K562 (cell line): ENCODE measurements around the gene EFCAB10. TPM values are rescaled to one million over a fixed set of nuclear protein-coding genes. Genes with fewer than 3 reads are reported as not detected.
"Not testable (repeated sequence)": the region's sequence is repeated elsewhere in the genome, so short reads cannot be mapped to it uniquely, and the experiment has no call there.

Experiments used
- ATAC-seq: fragments of 200-7000 bp; cut with Tn5 transposase; 3 replicates; pipeline ENCODE4 v1.9.1; 2020; ENCODE audit warnings: moderate library complexity
- BruUV-seq: library from RNA; stranded (reverse); fragments of 400-500 nt; replicated peaks from 2 replicates; lab custom pipeline; 2021; lab: Mats Ljungman, UMichigan
- CTCF ChIA-PET: fragments of 300-600 bp; formaldehyde crosslinking; extraction: SDS; loops from one replicate; lab custom pipeline; 2021; ENCODE audit warnings: low intra/inter-chr PET ratio; lab: Yijun Ruan, JAX
- POLR2A ChIA-PET: fragments of 300-600, 350-650 bp; sonication (Branson Sonifier 250); formaldehyde crosslinking; extraction: SDS; loops from one replicate; lab custom pipeline; 2021; ENCODE audit warnings: antibody characterized with exemption, inconsistent platforms; lab: Yijun Ruan, JAX
- DNase-seq, 4 experiments: peaks; one replicate each; pipeline versions ENCODE4 v3.0.0 to v3.0.0-alpha.2; 2011 to 2018; ENCODE audit warnings: low spot score in 3 of 4, mixed read lengths in 3 of 4; ENCODE audit errors: extremely low read depth in 1 of 4
- FAIRE-seq: peaks from 2 replicates; lab custom pipeline; 2011; peaks lifted over from hg19 to GRCh38; lab: Jason Lieb, UNC
- H2AFZ ChIP-seq: 2 replicates; pipeline ENCODE4 v1.6.0; 2011; ENCODE audit warnings: low read depth, low read length, control low read depth, inconsistent platforms
- H3K27ac ChIP-seq: fragments of 200-600 bp; 3 replicates; pipeline ENCODE4 v1.8.0; 2011; ENCODE audit warnings: low read depth, mild to moderate bottlenecking, control low read depth, inconsistent platforms, low read length, moderate library complexity, mixed read lengths; ENCODE audit errors: extremely low read depth
- H3K27me3 ChIP-seq, 2 experiments: fragments of 300-600 bp in 1 of 2; 2 replicates in 1 of 2; 3 replicates in 1 of 2; pipeline versions ENCODE4 v1.6.0 to v1.8.0; 2011; ENCODE audit warnings: inconsistent platforms in 2 of 2, low read length in 2 of 2, mild to moderate bottlenecking in 1 of 2, mixed read lengths in 1 of 2, moderate library complexity in 1 of 2; ENCODE audit not compliant: control insufficient read depth in 2 of 2, insufficient read depth in 2 of 2
- H3K36me3 ChIP-seq: fragments of 300-600 bp; 3 replicates; pipeline ENCODE4 v1.8.0; 2011; ENCODE audit warnings: mild to moderate bottlenecking, low read length, inconsistent platforms; ENCODE audit not compliant: control insufficient read depth, insufficient read depth
- H3K4me1 ChIP-seq, 2 experiments: fragments of 200-600 bp in 1 of 2; replicated peaks in 1 of 2; 2 replicates in 1 of 2; 3 replicates in 1 of 2; pipeline versions ENCODE4 v1.5.1 to v1.8.0; 2011; ENCODE audit warnings: inconsistent platforms in 2 of 2, low read length in 2 of 2, mild to moderate bottlenecking in 1 of 2, mixed read lengths in 1 of 2, moderate library complexity in 1 of 2; ENCODE audit not compliant: control insufficient read depth in 2 of 2, insufficient read depth in 2 of 2
- H3K4me2 ChIP-seq: 2 replicates; pipeline ENCODE4 v1.6.1; 2011; ENCODE audit warnings: low read length, control low read depth, inconsistent platforms, mixed read lengths; ENCODE audit not compliant: insufficient read depth
- H3K4me3 ChIP-seq: fragments of 200-600 bp; sonication (generic), shearing (Covaris generic); 2 replicates; pipeline ENCODE4 v1.5.1; 2016; ENCODE audit warnings: control low read depth, inconsistent platforms
- H3K79me2 ChIP-seq: fragments of 200-600 bp; 3 replicates; pipeline ENCODE4 v1.8.0; 2011; ENCODE audit warnings: low read length, inconsistent platforms; ENCODE audit not compliant: control insufficient read depth, insufficient read depth
- H3K9ac ChIP-seq, 2 experiments: 2 replicates each; pipeline versions ENCODE4 v1.6.0 to v1.6.1; 2011; ENCODE audit warnings: low read depth in 2 of 2, low read length in 2 of 2, control low read depth in 1 of 2, inconsistent platforms in 1 of 2, mild to moderate bottlenecking in 1 of 2, mixed read lengths in 1 of 2; ENCODE audit not compliant: insufficient read depth in 1 of 2
- H3K9me1 ChIP-seq: one replicate; pipeline ENCODE4 v1.6.0; 2011; ENCODE audit warnings: inconsistent platforms, mild to moderate bottlenecking, low read length, moderate library complexity; ENCODE audit not compliant: control insufficient read depth, insufficient read depth
- H3K9me3 ChIP-seq: replicated peaks from 2 replicates; pipeline ENCODE4 v1.5.1; 2011; ENCODE audit warnings: low read depth, low read length, inconsistent platforms; ENCODE audit not compliant: control insufficient read depth, insufficient read depth
- H4K20me1 ChIP-seq: replicated peaks from 2 replicates; pipeline ENCODE4 v1.6.1; 2011; ENCODE audit warnings: low read length, inconsistent platforms, mixed read lengths; ENCODE audit not compliant: control insufficient read depth, insufficient read depth
- KDM1A ChIP-seq, 2 experiments: fragments of 450-650 bp; IDR thresholded peaks; 2 replicates each; pipeline ENCODE4 v1.6.1; 2016; ENCODE audit warnings: mild to moderate bottlenecking in 2 of 2
- NRF1 ChIP-seq, 2 experiments: fragments of 450-650 bp; IDR thresholded peaks in 1 of 2; conservative IDR thresholded peaks in 1 of 2; 2 replicates each; pipeline ENCODE4 v1.6.1; 2014; ENCODE audit warnings: mild to moderate bottlenecking in 2 of 2
- ZNF124 ChIP-seq: sonication (generic); formaldehyde crosslinking; IDR thresholded peaks from 2 replicates; pipeline ENCODE4 v1.8.1; 2022; ENCODE audit warnings: missing genetic modification reagents
- ZNF146 ChIP-seq: IDR thresholded peaks from one replicate; pipeline ENCODE4 v1.6.1; 2018; ENCODE audit warnings: missing compliant biosample characterization; ENCODE audit not compliant: unreplicated experiment
- WGBS: fragments of 100-300 bp; shearing (Covaris generic); methylation state at CpG from one replicate; pipeline ENCODE4 v1.1.6; 2016; ENCODE audit warnings: low coverage, mixed read lengths; ENCODE audit not compliant: insufficient coverage; ENCODE audit errors: missing lambda C conversion rate; 5-methylcytosine and 5-hydroxymethylcytosine counted together
- in situ Hi-C: fragments of 300-500 bp; cut with MboI; formaldehyde crosslinking; loops from 4 replicates; pipeline ENCODE4 v1.15.0; 2018; ENCODE audit warnings: inconsistent platforms, mixed read lengths
- intact Hi-C: fragments of 100-400 bp; cut with micrococcal nuclease; formaldehyde crosslinking; loops from 2 replicates; pipeline ENCODE4 v1.14.2; 2022
- polyA plus RNA-seq, 8 experiments: library from polyadenylated mRNA; depleted of rRNA in 4 of 8; stranded (reverse) in 5 of 8; unstranded in 3 of 8; fragments of >200 nt; fragmentation: Nextera tagmentation in 2 of 8; fragmentation: Illumina TruSeq in 1 of 8; extraction: Ambion mirVana in 2 of 8; extraction: Trizol in 1 of 8; gene quantifications; 2 replicates each; pipeline versions ENCODE4 v1.2.1 to v1.2.3, GENCODE V29; 2011 to 2014; ENCODE audit warnings: inconsistent platforms in 1 of 8, missing spikeins in 1 of 8
- total RNA-seq, 7 experiments: library from RNA; depleted of rRNA in 6 of 7; stranded (reverse); fragments of >200 nt in 6 of 7; fragmentation: Illumina TruSeq in 2 of 7; extraction: Trizol in 2 of 7; gene quantifications; 2 replicates each; pipeline versions ENCODE4 v1.2.1 to v1.2.3, GENCODE V29; 2011 to 2021; ENCODE audit warnings: low replicate concordance in 1 of 7
- TF ChIP-seq, protein P1 (sequence below): sonication (generic); formaldehyde crosslinking; IDR thresholded peaks from 2 replicates; pipeline ENCODE4 v1.8.0; 2022; ENCODE audit warnings: missing genetic modification reagents, mild to moderate bottlenecking, moderate library complexity, borderline replicate concordance

Gene EFCAB10
- total and polyA plus RNA-seq, 9 of the 15 experiments (the other 6 are each of a cell fraction or from before 2014, with no cell fraction given) = 5.0 to 21.4 (median 16.8) TPM

DNA sequence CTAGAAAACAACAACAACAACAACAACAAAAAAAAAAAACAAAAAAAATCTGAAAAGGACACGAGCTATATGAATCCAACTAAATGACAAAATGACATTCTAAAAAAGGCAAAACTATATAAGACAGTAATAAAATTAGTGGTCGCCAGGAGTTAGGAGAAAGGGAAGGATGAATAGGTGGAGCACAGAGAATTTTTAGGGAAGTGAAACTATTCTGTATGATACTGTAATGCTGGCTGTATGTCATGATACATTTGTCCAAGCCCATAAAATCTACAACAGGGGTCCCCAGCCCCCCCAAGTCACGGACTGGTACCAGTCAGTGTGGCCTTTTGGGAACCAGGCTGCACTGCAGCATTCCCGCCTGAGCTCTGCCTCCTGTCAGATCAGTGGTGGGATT is 56.5 kb downstream of the EFCAB10 start (continued):
- TF ChIP-seq ZNF146 (CRISPR knock-in tag) = no peak
- no peak for TF ChIP-seq NRF1 (conservative IDR thresholded peaks at IDR 0.05 in 1 of 2, IDR thresholded peaks at IDR 0.05 in 1 of 2)
- no peak for TF ChIP-seq ZNF124 (CRISPR knock-in tag)
- TF ChIP-seq, protein P1, sequence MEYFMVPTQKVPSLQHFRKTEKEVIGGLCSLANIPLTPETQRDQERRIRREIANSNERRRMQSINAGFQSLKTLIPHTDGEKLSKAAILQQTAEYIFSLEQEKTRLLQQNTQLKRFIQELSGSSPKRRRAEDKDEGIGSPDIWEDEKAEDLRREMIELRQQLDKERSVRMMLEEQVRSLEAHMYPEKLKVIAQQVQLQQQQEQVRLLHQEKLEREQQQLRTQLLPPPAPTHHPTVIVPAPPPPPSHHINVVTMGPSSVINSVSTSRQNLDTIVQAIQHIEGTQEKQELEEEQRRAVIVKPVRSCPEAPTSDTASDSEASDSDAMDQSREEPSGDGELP (CRISPR knock-in tag) = no peak

DNA sequence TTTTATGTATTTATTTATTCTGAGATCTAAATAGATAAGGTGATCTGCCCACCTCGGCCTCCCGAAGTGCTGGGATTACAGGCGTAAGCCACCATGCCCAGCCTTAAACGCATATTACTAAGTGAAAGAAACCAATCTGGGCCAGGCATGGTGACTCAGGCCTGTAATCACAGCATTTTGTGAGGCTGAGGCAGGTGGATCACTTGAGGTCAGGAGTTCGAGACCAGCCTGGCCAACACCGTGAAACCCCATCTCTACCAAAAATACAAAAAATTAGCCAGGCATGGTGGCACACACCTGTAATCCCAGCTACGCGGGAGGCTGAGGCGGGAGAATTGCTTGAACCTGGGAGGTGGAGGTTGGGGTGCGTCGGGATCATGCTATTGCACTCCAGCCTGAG is 56.9 kb downstream of the EFCAB10 start:
- H3K9ac ChIP-seq, FAIRE-seq, BruUV-seq, DNase-seq, H3K27me3 ChIP-seq, H4K20me1 ChIP-seq, in situ Hi-C loops, ATAC-seq, H3K9me1 ChIP-seq, H3K9me3 ChIP-seq, H3K4me2 ChIP-seq, H3K27ac ChIP-seq, H2AFZ ChIP-seq, H3K36me3 ChIP-seq, CTCF ChIA-PET, H3K4me3 ChIP-seq: not testable (repeated sequence)
- POLR2A ChIA-PET = interaction anchor here (0.8 to 0.9 kb wide), 2 partner anchors 7 to 13 kb away, joined by 3 to 4 read pairs; partner anchors contain the start of gene RINT1
- Histone ChIP-seq H3K79me2 (peaks cover 25% of the 10 kb centered on the region), H3K4me1 (peaks cover 16 to 23% of the 10 kb centered on the region in 2 experiments; a peak in 3 of 5 replicates)
- 83% methylated on average over 11 of the region's 11 CpGs for WGBS
- TF ChIP-seq KDM1A (IDR thresholded peaks at IDR 0.05) = peak; percentile 66 to 67; a peak in 3 of 4 replicates
- intact Hi-C loops = loop anchor here (10.0 kb wide), 1 partner anchor 510 kb away; the partner anchor contains the start of gene KMT2E
